HG03558 (cell line): Measurements from ENCODE around the gene ANK2.
A peak's percentile ranks its signal among the peaks of the same experiment; 100 is the strongest.

Experiments
- ATAC-seq: cut with Tn5 transposase; IDR thresholded peaks from one replicate; pipeline ENCODE4 v1.9.1; 2021; ENCODE audit warnings: moderate number of reproducible peaks; ENCODE audit not compliant: unreplicated experiment; ENCODE audit errors: extremely low read depth

The ANK2 gene

GRCh38 chr4:113375964-113376666, 326.7 kb downstream of the ANK2 start:
- ATAC-seq: no peak

- ATAC-seq: no peak
Observed at GRCh38 chr4:113378836-113379235, 329.4 kb downstream of the ANK2 start.

- no peak for ATAC-seq
Observed at GRCh38 chr4:113382704-113383103, 333.3 kb downstream of the ANK2 start.

GRCh38 chr4:113383111-113383785, 333.8 kb downstream of the ANK2 start:
- no peak for ATAC-seq

- ATAC-seq: no peak
Observed at GRCh38 chr4:113384600-113384999, 335.1 kb downstream of the ANK2 start.

GRCh38 chr4:113385281-113385899, 335.9 kb downstream of the ANK2 start:
- no peak for ATAC-seq

GRCh38 chr4:113389160-113389559, 339.7 kb downstream of the ANK2 start:
- no peak for ATAC-seq

GRCh38 chr4:113390850-113391249, 341.4 kb downstream of the ANK2 start:
- no peak for ATAC-seq

- ATAC-seq: no peak
Observed at GRCh38 chr4:113394108-113394729, 344.8 kb downstream of the ANK2 start.

GRCh38 chr4:113394730-113395530, 345.5 kb downstream of the ANK2 start:
- ATAC-seq: peak; percentile 96

GRCh38 chr4:113397114-113397701, 347.8 kb downstream of the ANK2 start:
- ATAC-seq: no peak

- ATAC-seq: no peak
Observed at GRCh38 chr4:113398441-113399143, 349.1 kb downstream of the ANK2 start.

GRCh38 chr4:113404167-113404571, 354.7 kb downstream of the ANK2 start:
- no peak for ATAC-seq

- no peak for ATAC-seq
Observed at GRCh38 chr4:113404841-113405240, 355.4 kb downstream of the ANK2 start.

GRCh38 chr4:113405874-113406722, 356.6 kb downstream of the ANK2 start:
- ATAC-seq: no peak

- no peak for ATAC-seq
Observed at GRCh38 chr4:113406723-113407016, 357.2 kb downstream of the ANK2 start.

GRCh38 chr4:113407409-113407808, 358.0 kb downstream of the ANK2 start:
- ATAC-seq: no peak

- ATAC-seq: no peak
Observed at GRCh38 chr4:113409181-113409580, 359.7 kb downstream of the ANK2 start.

- ATAC-seq: no peak
Observed at GRCh38 chr4:113410686-113411085, 361.2 kb downstream of the ANK2 start.
